Left ventricle myocardium inferior (tissue), 1 donor: ENCODE measurements around the gene ABCA4. TPM values are rescaled to one million over a fixed set of nuclear protein-coding genes. Genes with fewer than 3 reads are reported as not detected.
A peak's percentile ranks its signal among the peaks of the same experiment; 100 is the strongest.

Experiments
- DNase-seq: peaks from one replicate; pipeline ENCODE4 v3.0.0-alpha.2; 2020
- H3K27ac ChIP-seq: fragments of 200-600 bp; replicated peaks from 2 replicates; pipeline ENCODE4 v1.8.0; 2021
- H3K27me3 ChIP-seq: fragments of 200-600 bp; 2 replicates; pipeline ENCODE4 v1.8.0; 2021; ENCODE audit warnings: low read depth
- H3K36me3 ChIP-seq: fragments of 200-600 bp; 2 replicates; pipeline ENCODE4 v1.8.0; 2021
- H3K4me1 ChIP-seq: fragments of 200-600 bp; 2 replicates; pipeline ENCODE4 v1.8.0; 2021
- H3K4me3 ChIP-seq: fragments of 200-600 bp; 2 replicates; pipeline ENCODE4 v1.8.0; 2021; ENCODE audit warnings: mild to moderate bottlenecking, moderate library complexity
- H3K9me3 ChIP-seq: fragments of 200-600 bp; replicated peaks from 2 replicates; pipeline ENCODE4 v1.8.0; 2021
- intact Hi-C: fragments of 100-400 bp; cut with micrococcal nuclease; formaldehyde crosslinking; loops from one replicate; pipeline ENCODE4 v1.11.0; 2022
- total RNA-seq: library from RNA; stranded (reverse); fragmentation: NEBNext Ultra II Directional; extraction: Animal tissue kit (Norgen Biotek cat#: 25700); gene quantifications from one replicate; pipeline ENCODE4 v1.2.1, GENCODE V29; 2021
- TF ChIP-seq, protein P1 (sequence below): fragments of 200-600 bp; IDR thresholded peaks from 2 replicates; pipeline ENCODE4 v1.8.0; 2021; ENCODE audit warnings: antibody characterized with exemption, mild to moderate bottlenecking, borderline replicate concordance
- donor health status: DM: no; HTN: yes; CAD: no; lungs with severe emphysema.

The ABCA4 gene
- total RNA-seq, 1 donor from 2014 or later, result 0.11 TPM

- intact Hi-C loops, result loop anchor here (5.0 kb wide), 1 partner anchor 312 kb away; no protein-coding TSS in a partner anchor
- TF ChIP-seq, protein P1, sequence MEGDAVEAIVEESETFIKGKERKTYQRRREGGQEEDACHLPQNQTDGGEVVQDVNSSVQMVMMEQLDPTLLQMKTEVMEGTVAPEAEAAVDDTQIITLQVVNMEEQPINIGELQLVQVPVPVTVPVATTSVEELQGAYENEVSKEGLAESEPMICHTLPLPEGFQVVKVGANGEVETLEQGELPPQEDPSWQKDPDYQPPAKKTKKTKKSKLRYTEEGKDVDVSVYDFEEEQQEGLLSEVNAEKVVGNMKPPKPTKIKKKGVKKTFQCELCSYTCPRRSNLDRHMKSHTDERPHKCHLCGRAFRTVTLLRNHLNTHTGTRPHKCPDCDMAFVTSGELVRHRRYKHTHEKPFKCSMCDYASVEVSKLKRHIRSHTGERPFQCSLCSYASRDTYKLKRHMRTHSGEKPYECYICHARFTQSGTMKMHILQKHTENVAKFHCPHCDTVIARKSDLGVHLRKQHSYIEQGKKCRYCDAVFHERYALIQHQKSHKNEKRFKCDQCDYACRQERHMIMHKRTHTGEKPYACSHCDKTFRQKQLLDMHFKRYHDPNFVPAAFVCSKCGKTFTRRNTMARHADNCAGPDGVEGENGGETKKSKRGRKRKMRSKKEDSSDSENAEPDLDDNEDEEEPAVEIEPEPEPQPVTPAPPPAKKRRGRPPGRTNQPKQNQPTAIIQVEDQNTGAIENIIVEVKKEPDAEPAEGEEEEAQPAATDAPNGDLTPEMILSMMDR, result peak; percentile 87
- no peaks in the 10 kb centered on the region for H3K9me3 ChIP-seq
- peaks cover 22% of the 10 kb centered on the region for H3K4me1 ChIP-seq
- H3K4me3 ChIP-seq, result no peak overlapping the region
- H3K36me3 ChIP-seq, result no peaks in the 10 kb centered on the region
- no peak for DNase-seq
- no peaks in the 10 kb centered on the region for H3K27me3 ChIP-seq
- H3K27ac ChIP-seq, result no peak overlapping the region
Measured at GRCh38 chr1:94025383-94026340, 95.3 kb downstream of the ABCA4 start.

DNA sequence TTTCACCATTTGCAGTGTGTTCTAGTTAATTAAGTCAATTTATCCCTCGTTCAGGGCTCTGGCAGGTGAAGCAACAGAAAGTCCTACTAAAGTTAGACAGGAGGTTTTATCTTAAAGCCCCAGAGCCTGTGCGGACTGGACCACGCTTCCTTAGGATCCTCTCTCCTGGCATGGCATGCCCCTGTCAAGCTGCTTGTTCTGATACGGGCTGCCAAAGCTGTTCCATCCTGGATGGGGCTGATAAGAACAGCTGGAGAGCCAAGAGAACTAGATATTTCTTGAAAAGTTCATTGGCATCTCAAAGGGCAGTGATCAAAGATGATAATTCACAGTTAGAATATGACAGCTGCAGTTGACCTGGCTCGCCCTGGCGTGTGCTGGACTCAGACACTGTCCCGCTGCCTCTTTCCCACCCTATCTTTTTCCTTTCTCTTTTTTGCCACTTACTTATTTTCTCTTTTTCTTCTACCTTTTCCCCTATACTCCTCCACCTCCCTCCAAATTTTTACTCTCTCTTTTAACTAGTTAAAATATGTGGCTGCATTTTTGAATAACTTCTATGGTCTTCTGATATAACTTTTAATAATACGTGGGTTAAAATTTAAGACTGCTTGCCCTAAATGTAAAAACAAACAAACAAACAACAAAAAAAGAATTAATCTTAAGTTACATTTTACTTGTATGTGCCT, 96.7 kb downstream of the ABCA4 start:
- H3K4me1 ChIP-seq, result peaks cover 26% of the 10 kb centered on the region
- no peaks in the 10 kb centered on the region for H3K36me3 ChIP-seq
- H3K9me3 ChIP-seq, result no peaks in the 10 kb centered on the region
- intact Hi-C loops, result no loop called here
- DNase-seq, result no peak
- H3K27ac ChIP-seq, result no peak overlapping the region
- TF ChIP-seq, protein P1, result no peak
- H3K4me3 ChIP-seq, result no peak overlapping the region
- no peaks in the 10 kb centered on the region for H3K27me3 ChIP-seq

- H3K9me3 ChIP-seq, result no peaks in the 10 kb centered on the region
- intact Hi-C loops, result no loop called here
Measured at GRCh38 chr1:94022471-94023189, 98.3 kb downstream of the ABCA4 start.

DNA sequence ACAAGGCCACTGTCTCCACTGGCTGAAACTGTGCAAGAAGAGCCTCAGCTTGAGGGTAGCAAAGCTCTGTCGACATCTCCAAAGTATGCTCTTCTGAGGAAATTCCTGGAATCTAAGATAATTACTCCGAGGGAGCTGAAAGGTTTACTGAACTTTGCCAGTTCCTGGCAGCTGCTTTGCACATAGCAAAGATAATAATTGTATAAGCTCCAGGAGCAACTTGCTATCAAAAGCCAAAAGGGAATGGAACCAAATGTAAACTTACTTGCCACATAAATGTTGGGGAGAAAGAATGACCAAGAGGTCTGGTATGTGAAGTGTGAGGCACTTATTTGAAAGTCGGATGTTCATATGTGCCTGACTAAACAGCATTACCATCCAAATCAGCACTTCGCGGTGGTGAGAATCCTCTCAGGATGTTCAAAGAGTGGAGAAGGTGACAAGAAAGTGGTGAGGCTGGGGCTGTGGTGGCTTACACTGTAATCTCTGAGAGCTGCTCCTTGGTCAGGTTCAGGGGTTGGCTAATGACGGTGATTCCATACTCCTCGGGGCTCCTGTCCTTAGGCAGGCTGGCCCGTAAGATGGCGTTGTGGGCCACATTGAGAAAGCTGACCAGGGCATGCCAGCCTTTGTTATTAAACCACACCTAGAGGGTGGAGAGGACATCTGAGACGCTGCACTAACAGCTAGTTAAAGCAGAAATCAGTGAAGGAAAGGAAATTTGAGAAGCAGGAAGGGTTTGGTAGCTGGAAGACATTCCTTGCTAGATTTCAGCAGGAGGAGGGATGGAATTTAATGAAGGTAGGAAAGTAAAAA, 100.0 kb downstream of the ABCA4 start:
- intact Hi-C loops, result no loop called here
- H3K9me3 ChIP-seq, result no peaks in the 10 kb centered on the region
- H3K27ac ChIP-seq, result no peak overlapping the region
- H3K36me3 ChIP-seq, result no peaks in the 10 kb centered on the region
- TF ChIP-seq, protein P1, result no peak
- no peaks in the 10 kb centered on the region for H3K27me3 ChIP-seq
- peaks cover 19% of the 10 kb centered on the region for H3K4me1 ChIP-seq
- H3K4me3 ChIP-seq, result no peak overlapping the region
- DNase-seq, result no peak

More at GRCh38 chr1:94022471-94023189, 98.3 kb downstream of the ABCA4 start:
- Histone ChIP-seq H3K27me3 (no peaks in the 10 kb centered on the region), H3K36me3 (no peaks in the 10 kb centered on the region), H3K4me3 (no peak overlapping the region), H3K4me1 (peaks cover 26% of the 10 kb centered on the region), H3K27ac (peak overlapping the region; percentile 19)
- DNase-seq, result no peak
- TF ChIP-seq, protein P1, result no peak
